HCT116 (cell line): Measurements from ENCODE around the gene N4BP2.

Experiments
- CTCF ChIP-seq, 3 experiments: fragments of 200-600 bp in 1 of 3; sonication (generic) in 1 of 3; IDR thresholded peaks in 2 of 3; conservative IDR thresholded peaks in 1 of 3; 2 replicates each; pipeline ENCODE4 v1.5.1; 2012 to 2017; ENCODE audit warnings: low read depth in 2 of 3, low read length in 2 of 3, antibody characterized with exemption in 1 of 3, borderline replicate concordance in 1 of 3, control low read depth in 1 of 3, mild to moderate bottlenecking in 1 of 3, mixed read lengths in 1 of 3, mixed run types in 1 of 3, moderate library complexity in 1 of 3; ENCODE audit not compliant: insufficient read depth in 1 of 3
- EGR1 ChIP-seq: IDR thresholded peaks from 2 replicates; pipeline ENCODE4 v1.6.1; 2012; ENCODE audit warnings: low read depth
- EZH2 ChIP-seq: fragments of 200-600 bp; sonication (generic); IDR thresholded peaks from 2 replicates; pipeline ENCODE4 v1.6.1; 2017; ENCODE audit warnings: antibody characterized with exemption, mixed run types
- FOSL1 ChIP-seq: IDR thresholded peaks from 2 replicates; pipeline ENCODE4 v1.6.1; 2012; ENCODE audit warnings: low read depth
- POLR2A ChIP-seq: IDR thresholded peaks from 2 replicates; pipeline ENCODE4 v1.7.0; 2011; ENCODE audit warnings: borderline replicate concordance; ENCODE audit not compliant: insufficient read depth, insufficient read length; ENCODE audit errors: extremely low read depth
- RAD21 ChIP-seq: IDR thresholded peaks from 2 replicates; pipeline ENCODE4 v1.6.1; 2012; ENCODE audit warnings: low read depth, mild to moderate bottlenecking
- TCF7L2 ChIP-seq: IDR thresholded peaks from 2 replicates; pipeline ENCODE4 v1.7.0; 2011; ENCODE audit warnings: borderline replicate concordance, inconsistent platforms; ENCODE audit not compliant: insufficient read depth, insufficient read length; ENCODE audit errors: extremely low read depth
- YY1 ChIP-seq: IDR thresholded peaks from 2 replicates; pipeline ENCODE4 v1.6.1; 2011; ENCODE audit warnings: low read length, low read depth, moderate library complexity, mild to moderate bottlenecking; ENCODE audit not compliant: insufficient replicate concordance; ENCODE audit errors: extremely low read depth

- TF ChIP-seq POLR2A: no peak
- TF ChIP-seq CTCF (IDR thresholded peaks at IDR 0.05 in 2 of 3, conservative IDR thresholded peaks at IDR 0.05 in 1 of 3; ENCODE audit: borderline replicate concordance in 1 of 3, insufficient read depth in 1 of 3, low read depth in 2 of 3, low read length in 2 of 3): no peak
- no peak for TF ChIP-seq YY1
- no peak for TF ChIP-seq RAD21
- no peak for TF ChIP-seq FOSL1
- TF ChIP-seq EZH2: no peak
- no peak for TF ChIP-seq TCF7L2
- TF ChIP-seq EGR1: no peak
Measured at GRCh38 chr4:40194602-40195161, 138.0 kb downstream of the N4BP2 start.
